A673 (cell line): Measurements from ENCODE around the gene LRRFIP1.

Source experiments
- CTCF ChIP-seq: fragments of 300-800, 200-600 bp; sonication (generic); conservative IDR thresholded peaks from 2 replicates; pipeline ENCODE4 v1.5.1; 2017; ENCODE audit warnings: low read depth, mild to moderate bottlenecking, antibody characterized with exemption, low read length, moderate library complexity, mixed read lengths
- EZH2 ChIP-seq: fragments of 200-600 bp; sonication (generic); IDR thresholded peaks from 2 replicates; pipeline ENCODE4 v1.6.1; 2017; ENCODE audit warnings: borderline replicate concordance, low read depth, mild to moderate bottlenecking, mixed read lengths, antibody characterized with exemption, low read length; ENCODE audit not compliant: poor library complexity, severe bottlenecking

GRCh38 chr2:237618449-237618848 lies 8.9 kb upstream of the LRRFIP1 start:
- TF ChIP-seq CTCF (no peak), EZH2 (no peak)
